Neural progenitor cell (in vitro differentiated cells): Measurements from ENCODE around the gene MTHFD2L. TPM values are rescaled to one million over a fixed set of nuclear protein-coding genes. Genes with fewer than 3 reads are reported as not detected.

Source experiments
- DNase-seq: peaks from one replicate; pipeline ENCODE4 v3.0.0-alpha.2; 2016; ENCODE audit warnings: low spot score
- H2AFZ ChIP-seq: fragments of 200-600 bp; sonication (generic); replicated peaks from 2 replicates; pipeline ENCODE4 v1.6.1; 2016; ENCODE audit warnings: antibody characterized with exemption
- H3F3A ChIP-seq: fragments of 200-600 bp; sonication (generic); 2 replicates; pipeline ENCODE4 v1.6.1; 2016; ENCODE audit warnings: antibody characterized with exemption, low read depth
- H3K27ac ChIP-seq: fragments of 200-600 bp; sonication (generic); 2 replicates; pipeline ENCODE4 v1.5.1; 2016; ENCODE audit warnings: mild to moderate bottlenecking
- H3K27me3 ChIP-seq: fragments of 200-600 bp; sonication (generic); 2 replicates; pipeline ENCODE4 v1.6.1; 2016; ENCODE audit warnings: mild to moderate bottlenecking, moderate library complexity
- H3K36me3 ChIP-seq: fragments of 200-600 bp; sonication (generic); 2 replicates; pipeline ENCODE4 v1.5.1; 2016
- H3K4me1 ChIP-seq: fragments of 200-600 bp; sonication (generic); 2 replicates; pipeline ENCODE4 v1.6.1; 2016; ENCODE audit warnings: mixed run types
- H3K4me2 ChIP-seq: fragments of 200-600 bp; sonication (generic); 2 replicates; pipeline ENCODE4 v1.6.1; 2016
- H3K4me3 ChIP-seq: fragments of 200-600 bp; sonication (generic); 2 replicates; pipeline ENCODE4 v1.5.1; 2016
- H3K79me2 ChIP-seq: fragments of 200-600 bp; sonication (generic); 2 replicates; pipeline ENCODE4 v1.6.1; 2016; ENCODE audit warnings: low read depth
- H3K9ac ChIP-seq: fragments of 200-600 bp; sonication (generic); 2 replicates; pipeline ENCODE4 v1.6.1; 2016
- H3K9me3 ChIP-seq: fragments of 200-600 bp; sonication (generic); 2 replicates; pipeline ENCODE4 v1.5.1; 2016; ENCODE audit warnings: low read depth
- H4K20me1 ChIP-seq: fragments of 200-600 bp; sonication (generic); 2 replicates; pipeline ENCODE4 v1.6.1; 2016; ENCODE audit warnings: low read depth
- H3K27ac Mint-ChIP-seq: 3 replicates; pipeline ENCODE4 v1.8.0; 2021; ENCODE audit warnings: mixed read lengths
- H3K27me3 Mint-ChIP-seq: 2 replicates; pipeline ENCODE4 v1.8.0; 2022; ENCODE audit warnings: low read depth, mild to moderate bottlenecking, inconsistent platforms, moderate library complexity, mixed read lengths; ENCODE audit not compliant: insufficient read depth
- H3K36me3 Mint-ChIP-seq: 3 replicates; pipeline ENCODE4 v1.8.0; 2021; ENCODE audit warnings: mixed read lengths
- H3K4me1 Mint-ChIP-seq: 3 replicates; pipeline ENCODE4 v1.8.0; 2021; ENCODE audit warnings: mixed read lengths
- H3K4me3 Mint-ChIP-seq: 3 replicates; pipeline ENCODE4 v1.8.0; 2021; ENCODE audit warnings: mild to moderate bottlenecking, moderate library complexity, mixed read lengths
- H3K9me3 Mint-ChIP-seq: 3 replicates; pipeline ENCODE4 v1.8.0; 2020; ENCODE audit warnings: mixed read lengths
- CTCF ChIP-seq: fragments of 200-600 bp; sonication (generic); IDR thresholded peaks from 2 replicates; pipeline ENCODE4 v1.5.1; 2017; ENCODE audit warnings: antibody characterized with exemption, mild to moderate bottlenecking
- EZH2 ChIP-seq: fragments of 200-600 bp; sonication (generic); IDR thresholded peaks from 2 replicates; pipeline ENCODE4 v1.6.1; 2017; ENCODE audit warnings: antibody characterized with exemption, mild to moderate bottlenecking, moderate library complexity
- EZH2phosphoT487 ChIP-seq: fragments of 200-600 bp; sonication (generic); IDR thresholded peaks from 2 replicates; pipeline ENCODE4 v1.6.1; 2017; ENCODE audit warnings: antibody characterized with exemption
- total RNA-seq: library from RNA; depleted of rRNA; stranded (reverse); fragments of >200 nt; gene quantifications from 2 replicates; pipeline ENCODE4 v1.2.3, GENCODE V29; 2015; ENCODE audit warnings: low replicate concordance

Gene MTHFD2L
- total RNA-seq, 1 donor from 2014 or later, result 22.1 TPM

DNA sequence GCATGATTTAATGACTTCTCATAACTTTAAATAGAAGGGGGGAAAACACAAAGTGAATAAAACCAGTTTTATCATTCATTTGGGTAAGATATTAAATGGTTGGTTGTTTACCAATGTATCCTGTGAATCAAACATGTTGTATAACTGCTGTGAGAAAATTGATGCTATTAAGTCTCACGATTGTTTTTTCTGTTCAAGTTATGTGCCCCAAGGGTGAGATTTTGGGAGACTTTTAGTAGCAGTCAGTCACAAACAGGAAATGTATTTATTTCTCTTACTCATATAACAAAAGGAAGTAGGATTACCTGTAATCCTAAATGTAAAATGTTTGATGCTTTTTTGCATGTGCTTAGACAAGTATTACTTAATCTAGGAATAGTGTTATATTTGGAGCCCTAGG lies 39.2 kb downstream of the MTHFD2L start:
- H3K4me3 ChIP-seq, result no peak overlapping the region
- Mint-ChIP-seq H3K4me1 (no peaks in the 10 kb centered on the region), H3K27ac (no peak overlapping the region), H3K4me3 (no peak overlapping the region), H3K27me3 (no peaks in the 10 kb centered on the region), H3K36me3 (peaks cover 5% of the 10 kb centered on the region), H3K9me3 (no peaks in the 10 kb centered on the region)
- no peak for DNase-seq
- no peak overlapping the region for H3K9ac ChIP-seq
- no peak overlapping the region for H2AFZ ChIP-seq
- H3K36me3 ChIP-seq, result no peaks in the 10 kb centered on the region
- no peaks in the 10 kb centered on the region for H4K20me1 ChIP-seq
- no peak overlapping the region for H3K27ac ChIP-seq
- H3K4me2 ChIP-seq, result no peak overlapping the region
- TF ChIP-seq CTCF (no peak), EZH2 (no peak), EZH2phosphoT487 (no peak)
- H3K27me3 ChIP-seq, result no peaks in the 10 kb centered on the region
- H3K79me2 ChIP-seq, result no peaks in the 10 kb centered on the region
- no peaks in the 10 kb centered on the region for H3F3A ChIP-seq
- H3K4me1 ChIP-seq, result no peaks in the 10 kb centered on the region
- no peaks in the 10 kb centered on the region for H3K9me3 ChIP-seq

- no peak overlapping the region for H3K27ac Mint-ChIP-seq
These were observed 44.2 kb downstream of the MTHFD2L start for GRCh38 chr4:74202062-74202586.

DNA sequence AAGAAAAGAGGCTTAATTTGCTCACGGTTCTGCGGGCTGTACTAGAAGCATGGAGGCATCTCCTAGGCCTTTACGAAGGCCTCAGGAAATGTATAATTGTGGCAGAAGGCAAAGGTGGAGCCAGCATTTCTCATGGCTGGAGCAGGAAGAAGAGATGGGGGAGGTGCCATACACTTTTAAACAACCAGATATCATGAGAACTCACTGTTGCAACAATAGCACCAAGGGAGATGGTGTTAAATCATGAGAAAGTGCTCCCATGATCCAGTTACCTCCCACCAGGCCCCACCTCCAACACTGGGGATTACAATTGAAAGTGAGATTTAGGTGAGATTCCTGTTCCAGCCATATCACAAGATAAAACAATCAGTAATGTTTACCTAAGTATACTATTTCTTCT lies 45.5 kb downstream of the MTHFD2L start:
- no peaks in the 10 kb centered on the region for H3K79me2 ChIP-seq
- H3K4me3 ChIP-seq, result no peak overlapping the region
- no peak for TF ChIP-seq CTCF
- no peak for TF ChIP-seq EZH2phosphoT487
- H3K4me2 ChIP-seq, result no peak overlapping the region
- no peaks in the 10 kb centered on the region for H3K36me3 ChIP-seq
- no peak for DNase-seq
- H3K27ac ChIP-seq, result no peak overlapping the region
- Mint-ChIP-seq H3K9me3 (no peaks in the 10 kb centered on the region), H3K4me1 (peaks cover 3% of the 10 kb centered on the region), H3K36me3 (peaks cover 4% of the 10 kb centered on the region), H3K4me3 (no peak overlapping the region), H3K27me3 (no peaks in the 10 kb centered on the region), H3K27ac (no peak overlapping the region)
- no peak overlapping the region for H3K9ac ChIP-seq
- H4K20me1 ChIP-seq, result no peaks in the 10 kb centered on the region
- no peaks in the 10 kb centered on the region for H3K9me3 ChIP-seq
- H3K27me3 ChIP-seq, result no peaks in the 10 kb centered on the region
- no peaks in the 10 kb centered on the region for H3F3A ChIP-seq
- peaks cover 10% of the 10 kb centered on the region for H3K4me1 ChIP-seq
- no peak overlapping the region for H2AFZ ChIP-seq

More at GRCh38 chr4:74202062-74202586, 44.2 kb downstream of the MTHFD2L start:
- H3K9me3 Mint-ChIP-seq, result no peaks in the 10 kb centered on the region
- Histone ChIP-seq H3K27me3 (no peaks in the 10 kb centered on the region), H3F3A (no peaks in the 10 kb centered on the region), H3K79me2 (no peaks in the 10 kb centered on the region), H3K27ac (no peak overlapping the region), H2AFZ (no peak overlapping the region), H3K9ac (no peak overlapping the region), H3K4me2 (no peak overlapping the region), H3K4me1 (peaks cover 4% of the 10 kb centered on the region), H3K9me3 (no peaks in the 10 kb centered on the region), H4K20me1 (no peaks in the 10 kb centered on the region), H3K4me3 (no peak overlapping the region), H3K36me3 (no peaks in the 10 kb centered on the region)
- no peaks in the 10 kb centered on the region for H3K27me3 Mint-ChIP-seq
- no peaks in the 10 kb centered on the region for H3K36me3 Mint-ChIP-seq
- TF ChIP-seq EZH2 (no peak), CTCF (no peak), EZH2phosphoT487 (no peak)
- no peak overlapping the region for H3K4me3 Mint-ChIP-seq
- no peak for DNase-seq
- peaks cover 3% of the 10 kb centered on the region for H3K4me1 Mint-ChIP-seq
